Heart left ventricle (tissue), 16 donors: ENCODE measurements around the gene IPCEF1. TPM values are rescaled to one million over a fixed set of nuclear protein-coding genes. Genes with fewer than 3 reads are reported as not detected.

Experiments used
- ATAC-seq, 4 donors: fragments of 200-7000 bp; cut with Tn5 transposase; one replicate each; pipeline ENCODE4 v1.9.1; 2020 to 2022; ENCODE audit warnings: moderate library complexity in 4 of 4, mild to moderate bottlenecking in 3 of 4, moderate number of reproducible peaks in 1 of 4
- DNase-seq, 5 donors: peaks; one replicate each; pipeline ENCODE4 v3.0.0-alpha.2; 2020
- H3K27ac ChIP-seq, 12 donors: fragments of 200-600 bp; sonication (generic) in 4 of 12; one replicate each; pipeline versions ENCODE4 v1.5.0 to v1.8.0; 2016 to 2022; ENCODE audit warnings: mild to moderate bottlenecking in 2 of 12
- H3K27me3 ChIP-seq, 9 donors: fragments of 200-600 bp; sonication (generic) in 2 of 9; one replicate each; pipeline versions ENCODE4 v1.5.1 to v1.8.0; 2016 to 2022; ENCODE audit warnings: mild to moderate bottlenecking in 3 of 9
- H3K36me3 ChIP-seq, 9 donors: fragments of 200-600 bp; sonication (generic) in 2 of 9; one replicate each; pipeline versions ENCODE4 v1.5.0 to v1.8.0; 2018 to 2022; ENCODE audit warnings: mild to moderate bottlenecking in 2 of 9
- H3K4me1 ChIP-seq, 12 donors: fragments of 200-600 bp; sonication (generic) in 4 of 12; one replicate each; pipeline versions ENCODE4 v1.5.0 to v1.8.0; 2016 to 2022; ENCODE audit warnings: mild to moderate bottlenecking in 3 of 12
- H3K4me3 ChIP-seq, 12 donors: fragments of 200-600 bp; sonication (generic) in 4 of 12; one replicate each; pipeline versions ENCODE4 v1.5.0 to v1.8.0; 2017 to 2022; ENCODE audit warnings: mild to moderate bottlenecking in 9 of 12, moderate library complexity in 4 of 12
- H3K9me3 ChIP-seq, 12 donors: fragments of 200-600 bp; sonication (generic) in 4 of 12; one replicate each; pipeline versions ENCODE4 v1.5.0 to v1.8.0; 2016 to 2022; ENCODE audit warnings: mild to moderate bottlenecking in 1 of 12
- CTCF ChIP-seq, 12 donors: fragments of 200-600 bp; sonication (generic) in 4 of 12; IDR thresholded peaks; one replicate each; pipeline versions ENCODE4 v1.5.0 to v1.8.0; 2018 to 2022; ENCODE audit warnings: antibody characterized with exemption in 12 of 12, mild to moderate bottlenecking in 5 of 12
- POLR2A ChIP-seq, 2 donors: fragments of 450-650 bp; IDR thresholded peaks; one replicate each; pipeline ENCODE4 v1.6.1; 2017; ENCODE audit warnings: antibody characterized with exemption in 2 of 2, mild to moderate bottlenecking in 2 of 2, moderate library complexity in 2 of 2
- WGBS, 4 donors: extraction: QIAGEN DNeasy Blood & Tissue Kit in 2 of 4; methylation state at CpG; one replicate each; pipeline versions ENCODE4 v1.1.5 to v1.1.7; 2013 to 2018; 5-methylcytosine and 5-hydroxymethylcytosine counted together
- intact Hi-C, 10 donors: fragments of 100-400 bp; cut with DNase I; formaldehyde crosslinking; loops; one replicate each; pipeline versions ENCODE4 v1.11.1 to v1.14.2; 2022
- polyA plus RNA-seq, 2 donors: library from polyadenylated mRNA; stranded (reverse); fragments of 200-250 nt; gene quantifications; one replicate each; pipeline ENCODE4 v1.2.3, GENCODE V29; 2013
- total RNA-seq, 9 donors: library from RNA; depleted of rRNA in 2 of 9; stranded (reverse); fragments of >200 nt in 2 of 9; fragmentation: NEBNext Ultra II Directional in 3 of 9; extraction: Animal tissue kit (Norgen Biotek cat#: 25700) in 3 of 9; gene quantifications; one replicate each; pipeline versions ENCODE4 v1.1.0 to v1.2.4, GENCODE V29; 2016 to 2023
- donor health status: ischemic (EF 13 %, LVEDD 7.1; RV severe dilation, severe dysfunction).
- donor health status: healthy with polysubstance abuse.
- donor health status: DM: no; HTN: yes; CAD: no.
- donor health status: DM: no; HTN: no; CAD: no.
- donor health status: ischemic (EF 25% LVEDD 6.9; RV normal size, moderate dysfunction).
- donor health status: ischemic (EF 25% LVEDD 5.7; RV mildly dilated, moderate dysfunction).
- donor health status: healthy.
- donor health status: DM: yes; HTN: yes; CAD: no.
- donor health status: ischemic (EF 35%, LVEDD 5.7; RV mildly dilated, moderate dysfunction).
- donor health status: nonischemic (EF 11% LVEDD 7.7; RV severe dilation, severe dysfunction).
- donor health status: DM: yes; HTN: yes; CAD: no.
- donor health status: PGD.
- donor health status: ischemic (EF 29% LVEDD 5.4; RV normal size, mild dysfunction).
- donor health status: nonischemic (EF 23%, LVEDD 6.1; RV moderate dilation, normal function).

Gene IPCEF1
- total and polyA plus RNA-seq, 11 donors = 0.10 to 4.1 (median 0.35) TPM

- TF ChIP-seq CTCF (IDR thresholded peaks at IDR 0.05) (no peak), POLR2A (IDR thresholded peaks at IDR 0.05) (no peak)
- DNase-seq = no peak
- intact Hi-C loops = no loop called here
- Histone ChIP-seq H3K4me3 (peak overlapping the region in 1 of 12 donors; percentile 41), H3K36me3 (no peaks in the 10 kb centered on the region), H3K4me1 (peaks cover 0 to 42% (median 0%) of the 10 kb centered on the region in 12 donors), H3K27me3 (no peaks in the 10 kb centered on the region), H3K27ac (peak overlapping the region in 1 of 12 donors; percentile 69), H3K9me3 (no peaks in the 10 kb centered on the region)
- ATAC-seq = no peak
- 93 to 96% (median 96%) methylated on average over 5 of the region's 5 CpGs for WGBS, 4 donors
Observed at GRCh38 chr6:154230910-154231595, 125.5 kb downstream of the IPCEF1 start.

GRCh38 chr6:154230393-154230792 is 126.2 kb downstream of the IPCEF1 start:
- TF ChIP-seq CTCF (IDR thresholded peaks at IDR 0.05) (no peak), POLR2A (IDR thresholded peaks at IDR 0.05) (no peak)
- no peak for DNase-seq

GRCh38 chr6:154229786-154230185 is 126.8 kb downstream of the IPCEF1 start:
- no peak for TF ChIP-seq POLR2A (IDR thresholded peaks at IDR 0.05)
- ATAC-seq (no peak), DNase-seq (no peak)
- no peaks in the 10 kb centered on the region for H3K27me3 ChIP-seq
- H3K4me1 ChIP-seq = peaks cover 0 to 41% (median 0%) of the 10 kb centered on the region in 12 donors
- intact Hi-C loops = no loop called here
- H3K9me3 ChIP-seq = no peaks in the 10 kb centered on the region
- H3K27ac ChIP-seq = peak overlapping the region in 1 of 12 donors; percentile 69
- 83 to 92% (median 90%) methylated on average over 6 of the region's 6 CpGs for WGBS, 4 donors
- peak overlapping the region in 1 of 12 donors; percentile 41 for H3K4me3 ChIP-seq
- H3K36me3 ChIP-seq = no peaks in the 10 kb centered on the region

More at GRCh38 chr6:154230393-154230792, 126.2 kb downstream of the IPCEF1 start:
- no peaks in the 10 kb centered on the region for H3K27me3 ChIP-seq
- intact Hi-C loops = no loop called here
- H3K27ac ChIP-seq = peak overlapping the region in 1 of 12 donors; percentile 69
- 81 to 89% (median 85%) methylated on average over 3 of the region's 3 CpGs for WGBS, 4 donors
- no peaks in the 10 kb centered on the region for H3K36me3 ChIP-seq
- H3K4me3 ChIP-seq = peak overlapping the region in 1 of 12 donors; percentile 41
- no peaks in the 10 kb centered on the region for H3K9me3 ChIP-seq
- H3K4me1 ChIP-seq = peaks cover 0 to 42% (median 0%) of the 10 kb centered on the region in 12 donors
- no peak for ATAC-seq

GRCh38 chr6:154228521-154228905 is 128.1 kb downstream of the IPCEF1 start:
- H3K9me3 ChIP-seq = no peaks in the 10 kb centered on the region
- H3K4me1 ChIP-seq = peaks cover 0 to 28% (median 0%) of the 10 kb centered on the region in 12 donors
- no peaks in the 10 kb centered on the region for H3K36me3 ChIP-seq
- no peak overlapping the region for H3K27ac ChIP-seq
- intact Hi-C loops = no loop called here
- no peak overlapping the region for H3K4me3 ChIP-seq
- H3K27me3 ChIP-seq = no peaks in the 10 kb centered on the region
- ATAC-seq (no peak), DNase-seq (no peak)
- TF ChIP-seq POLR2A (IDR thresholded peaks at IDR 0.05) = no peak
- no peak for TF ChIP-seq CTCF (IDR thresholded peaks at IDR 0.05)
- WGBS, 4 donors = 78 to 85% (median 80%) methylated on average over 4 of the region's 4 CpGs
